HepG2 (cell line): ENCODE measurements around the gene DCDC2. TPM values are rescaled to one million over a fixed set of nuclear protein-coding genes. Genes with fewer than 3 reads are reported as not detected.

Source experiments
- FOSL1 ChIP-seq: sonication (generic); formaldehyde crosslinking; IDR thresholded peaks from 2 replicates; pipeline ENCODE4 v1.9.0; 2021; ENCODE audit warnings: missing genetic modification reagents, borderline replicate concordance
- FOXP1 ChIP-seq, 2 experiments: fragments of 450-650 bp in 1 of 2; IDR thresholded peaks; 2 replicates each; pipeline ENCODE4 v1.6.1; 2017 to 2018; ENCODE audit warnings: antibody characterized with exemption in 1 of 2
- GPN1 ChIP-seq: sonication (generic); formaldehyde crosslinking; IDR thresholded peaks from 2 replicates; pipeline ENCODE4 v1.5.1; 2020; ENCODE audit warnings: missing genetic modification reagents, borderline replicate concordance
- ISL2 ChIP-seq: sonication (generic); formaldehyde crosslinking; IDR thresholded peaks from 2 replicates; pipeline ENCODE4 v1.5.0; 2020; ENCODE audit warnings: missing genetic modification reagents
- KMT2A ChIP-seq: sonication (generic); formaldehyde crosslinking; IDR thresholded peaks from 2 replicates; pipeline ENCODE4 v1.4.0; 2020; ENCODE audit warnings: missing genetic modification reagents
- MEIS2 ChIP-seq: sonication (generic); formaldehyde crosslinking; IDR thresholded peaks from 2 replicates; pipeline ENCODE4 v1.9.0; 2021; ENCODE audit warnings: mild to moderate bottlenecking, missing genetic modification reagents
- NR2F1 ChIP-seq, 2 experiments: fragments of 450-650 bp in 1 of 2; formaldehyde crosslinking in 1 of 2; IDR thresholded peaks; 2 replicates each; pipeline versions ENCODE4 v1.5.0 to v1.6.1; 2016 to 2020; ENCODE audit warnings: mild to moderate bottlenecking in 1 of 2, missing compliant biosample characterization in 1 of 2, missing genetic modification reagents in 1 of 2, moderate library complexity in 1 of 2
- PCBP1 ChIP-seq: fragments of 200-400 bp; formaldehyde crosslinking; IDR thresholded peaks from 2 replicates; pipeline ENCODE4 v1.6.1; 2017; ENCODE audit warnings: mild to moderate bottlenecking, low read depth, low read length, borderline replicate concordance
- RBM22 ChIP-seq: fragments of 200-400 bp; formaldehyde crosslinking; optimal IDR thresholded peaks from 2 replicates; pipeline ENCODE3; 2017; ENCODE audit warnings: mild to moderate bottlenecking, low read length, moderate library complexity
- RORA ChIP-seq: sonication (generic); formaldehyde crosslinking; IDR thresholded peaks from 2 replicates; pipeline ENCODE4 v1.5.0; 2020; ENCODE audit warnings: mild to moderate bottlenecking, missing genetic modification reagents, moderate library complexity
- SUZ12 ChIP-seq: fragments of 150-350 bp; IDR thresholded peaks from 2 replicates; pipeline ENCODE4 v1.6.1; 2014; ENCODE audit warnings: low read depth, low read length
- TEAD3 ChIP-seq: optimal IDR thresholded peaks from 2 replicates; pipeline ENCODE3; 2016; ENCODE audit warnings: borderline replicate concordance
- TMF1 ChIP-seq: sonication (generic); formaldehyde crosslinking; IDR thresholded peaks from 2 replicates; pipeline ENCODE4 v1.8.1; 2022; ENCODE audit warnings: low read depth, missing genetic modification reagents
- ZMAT3 ChIP-seq: sonication (generic); formaldehyde crosslinking; conservative IDR thresholded peaks from 2 replicates; pipeline ENCODE4 v1.7.0; 2021; ENCODE audit warnings: missing genetic modification reagents
- ZNF274 ChIP-seq: sonication (generic); formaldehyde crosslinking; IDR thresholded peaks from 2 replicates; pipeline ENCODE4 v1.5.1; 2020; ENCODE audit warnings: mild to moderate bottlenecking, missing genetic modification reagents
- ZNF614 ChIP-seq: IDR thresholded peaks from 2 replicates; pipeline ENCODE4 v1.6.1; 2018; ENCODE audit warnings: missing biosample characterization, missing genetic modification reagents, inconsistent platforms, borderline replicate concordance
- ZNF780A ChIP-seq: sonication (generic); formaldehyde crosslinking; IDR thresholded peaks from 2 replicates; pipeline ENCODE4 v1.8.0; 2022; ENCODE audit warnings: mild to moderate bottlenecking, missing genetic modification reagents, moderate library complexity
- polyA plus RNA-seq, 8 experiments: library from polyadenylated mRNA; depleted of rRNA in 3 of 8; stranded (reverse) in 7 of 8; unstranded in 1 of 8; fragments of >200 nt; fragmentation: Illumina TruSeq in 4 of 8; extraction: Trizol in 4 of 8; gene quantifications; 2 replicates each; pipeline versions ENCODE4 v1.2.1 to v1.2.3, GENCODE V29; 2011 to 2016; ENCODE audit warnings: low read depth in 4 of 8, missing spikeins in 1 of 8, mixed read lengths in 1 of 8; ENCODE audit not compliant: insufficient read depth in 1 of 8
- total RNA-seq, 5 experiments: library from RNA; depleted of rRNA; stranded (reverse); fragments of >200 nt; fragmentation: Illumina TruSeq; extraction: Trizol; gene quantifications; 2 replicates each; pipeline ENCODE4 v1.2.3, GENCODE V29; 2016; ENCODE audit warnings: low read depth in 1 of 5
- TF ChIP-seq, protein P1 (sequence below): sonication (generic); formaldehyde crosslinking; IDR thresholded peaks from 2 replicates; pipeline ENCODE4 v1.8.0; 2023; ENCODE audit warnings: mild to moderate bottlenecking, missing genetic modification reagents
- TF ChIP-seq, protein P2 (sequence below): sonication (generic); formaldehyde crosslinking; IDR thresholded peaks from 2 replicates; pipeline ENCODE4 v1.8.0; 2022; ENCODE audit warnings: missing genetic modification reagents, mild to moderate bottlenecking, moderate library complexity, borderline replicate concordance
- TF ChIP-seq, protein P3 (sequence below): sonication (generic); formaldehyde crosslinking; IDR thresholded peaks from 2 replicates; pipeline ENCODE4 v1.8.0; 2022; ENCODE audit warnings: missing genetic modification reagents, mild to moderate bottlenecking, borderline replicate concordance
- TF ChIP-seq, protein P4 (sequence below): sonication (generic); formaldehyde crosslinking; conservative IDR thresholded peaks from 2 replicates; pipeline ENCODE4 v1.4.0; 2020; ENCODE audit warnings: missing genetic modification reagents

The DCDC2 gene
- total and polyA plus RNA-seq, 2 of the 13 experiments (the other 11 are each of a cell fraction or from before 2014, with no cell fraction given), result 9.0 to 36.2 TPM

DNA sequence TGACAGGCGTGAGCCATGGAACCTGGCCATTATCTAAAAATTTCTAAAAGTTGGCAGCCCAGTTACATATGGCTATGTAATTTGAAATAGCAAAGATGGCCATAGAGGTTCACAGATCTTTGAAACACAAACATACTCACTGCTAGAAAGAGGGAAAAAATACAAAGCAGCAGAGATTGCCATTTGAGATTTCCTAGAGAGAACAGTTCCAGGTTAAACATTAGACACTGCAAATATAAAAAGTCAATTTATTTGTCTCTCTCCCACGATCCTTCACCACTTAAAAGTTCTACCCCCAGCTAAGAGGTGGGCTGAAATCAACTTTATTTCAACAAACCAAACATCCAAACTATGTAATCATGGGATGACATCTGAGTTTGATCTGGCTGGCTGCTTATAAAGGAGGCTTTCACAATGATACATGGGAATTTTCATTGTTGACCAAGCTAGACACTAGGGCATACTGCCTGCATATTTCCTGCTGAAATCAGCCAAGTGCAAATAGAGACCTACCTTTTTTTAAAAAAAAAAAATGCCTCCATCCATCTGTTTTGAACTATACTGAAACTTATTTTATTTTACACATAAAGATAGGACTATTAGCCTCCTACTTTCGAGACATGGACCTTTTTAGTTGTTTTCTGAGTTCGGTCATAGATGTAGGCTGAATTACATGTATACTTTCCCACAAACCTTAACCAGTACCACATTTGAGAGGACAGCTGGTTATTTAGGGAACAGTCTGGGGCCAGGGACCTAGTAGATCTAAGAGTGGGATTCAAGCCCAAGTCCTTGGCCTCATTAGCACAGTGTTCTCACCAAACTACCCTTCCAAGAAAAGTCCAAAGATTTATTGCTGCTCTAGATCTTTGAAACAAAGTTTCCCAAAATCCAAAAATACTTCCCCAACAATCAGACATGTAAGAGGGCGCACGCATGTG lies 16.6 kb downstream of the DCDC2 start (continued):
- TF ChIP-seq ZNF274 (CRISPR knock-in tag) (no peak), ZNF780A (CRISPR knock-in tag) (no peak), KMT2A (CRISPR knock-in tag) (peak; percentile 56; the same call in 1 of the 2 replicates), PCBP1 (no peak), ZMAT3 (CRISPR knock-in tag) (no peak; the same call in 1 of the 2 replicates), ZNF614 (no peak), SUZ12 (no peak), FOSL1 (CRISPR knock-in tag) (peak; percentile 52), RBM22 (no peak), MEIS2 (peak; percentile 92), ISL2 (peak; percentile 99), GPN1 (CRISPR knock-in tag) (no peak), NR2F1 (CRISPR knock-in tag; IDR thresholded peaks at IDR 0.05) (peak; percentile 31 to 88; a peak in 2 of 4 replicates), RORA (peak; percentile 84; the same call in 1 of the 2 replicates), TEAD3 (CRISPR knock-in tag) (peak; percentile 99), TMF1 (CRISPR knock-in tag) (no peak), FOXP1 (IDR thresholded peaks at IDR 0.05) (0 out of 2 replicates have a peak, but pooled peaks have one; percentile 36), FOXP1 (CRISPR knock-in tag; IDR thresholded peaks at IDR 0.05) (peak; percentile 93)
- TF ChIP-seq, protein P1, sequence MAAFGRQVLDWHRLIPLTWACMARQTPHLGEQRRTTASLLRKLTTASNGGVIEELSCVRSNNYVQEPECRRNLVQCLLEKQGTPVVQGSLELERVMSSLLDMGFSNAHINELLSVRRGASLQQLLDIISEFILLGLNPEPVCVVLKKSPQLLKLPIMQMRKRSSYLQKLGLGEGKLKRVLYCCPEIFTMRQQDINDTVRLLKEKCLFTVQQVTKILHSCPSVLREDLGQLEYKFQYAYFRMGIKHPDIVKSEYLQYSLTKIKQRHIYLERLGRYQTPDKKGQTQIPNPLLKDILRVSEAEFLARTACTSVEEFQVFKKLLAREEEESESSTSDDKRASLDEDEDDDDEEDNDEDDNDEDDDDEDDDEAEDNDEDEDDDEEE (CRISPR knock-in tag), result no peak
- TF ChIP-seq, protein P2, sequence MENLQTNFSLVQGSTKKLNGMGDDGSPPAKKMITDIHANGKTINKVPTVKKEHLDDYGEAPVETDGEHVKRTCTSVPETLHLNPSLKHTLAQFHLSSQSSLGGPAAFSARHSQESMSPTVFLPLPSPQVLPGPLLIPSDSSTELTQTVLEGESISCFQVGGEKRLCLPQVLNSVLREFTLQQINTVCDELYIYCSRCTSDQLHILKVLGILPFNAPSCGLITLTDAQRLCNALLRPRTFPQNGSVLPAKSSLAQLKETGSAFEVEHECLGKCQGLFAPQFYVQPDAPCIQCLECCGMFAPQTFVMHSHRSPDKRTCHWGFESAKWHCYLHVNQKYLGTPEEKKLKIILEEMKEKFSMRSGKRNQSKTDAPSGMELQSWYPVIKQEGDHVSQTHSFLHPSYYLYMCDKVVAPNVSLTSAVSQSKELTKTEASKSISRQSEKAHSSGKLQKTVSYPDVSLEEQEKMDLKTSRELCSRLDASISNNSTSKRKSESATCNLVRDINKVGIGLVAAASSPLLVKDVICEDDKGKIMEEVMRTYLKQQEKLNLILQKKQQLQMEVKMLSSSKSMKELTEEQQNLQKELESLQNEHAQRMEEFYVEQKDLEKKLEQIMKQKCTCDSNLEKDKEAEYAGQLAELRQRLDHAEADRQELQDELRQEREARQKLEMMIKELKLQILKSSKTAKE, result peak; percentile 95
- TF ChIP-seq, protein P3, sequence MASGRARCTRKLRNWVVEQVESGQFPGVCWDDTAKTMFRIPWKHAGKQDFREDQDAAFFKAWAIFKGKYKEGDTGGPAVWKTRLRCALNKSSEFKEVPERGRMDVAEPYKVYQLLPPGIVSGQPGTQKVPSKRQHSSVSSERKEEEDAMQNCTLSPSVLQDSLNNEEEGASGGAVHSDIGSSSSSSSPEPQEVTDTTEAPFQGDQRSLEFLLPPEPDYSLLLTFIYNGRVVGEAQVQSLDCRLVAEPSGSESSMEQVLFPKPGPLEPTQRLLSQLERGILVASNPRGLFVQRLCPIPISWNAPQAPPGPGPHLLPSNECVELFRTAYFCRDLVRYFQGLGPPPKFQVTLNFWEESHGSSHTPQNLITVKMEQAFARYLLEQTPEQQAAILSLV (CRISPR knock-in tag), result no peak
- TF ChIP-seq, protein P4, sequence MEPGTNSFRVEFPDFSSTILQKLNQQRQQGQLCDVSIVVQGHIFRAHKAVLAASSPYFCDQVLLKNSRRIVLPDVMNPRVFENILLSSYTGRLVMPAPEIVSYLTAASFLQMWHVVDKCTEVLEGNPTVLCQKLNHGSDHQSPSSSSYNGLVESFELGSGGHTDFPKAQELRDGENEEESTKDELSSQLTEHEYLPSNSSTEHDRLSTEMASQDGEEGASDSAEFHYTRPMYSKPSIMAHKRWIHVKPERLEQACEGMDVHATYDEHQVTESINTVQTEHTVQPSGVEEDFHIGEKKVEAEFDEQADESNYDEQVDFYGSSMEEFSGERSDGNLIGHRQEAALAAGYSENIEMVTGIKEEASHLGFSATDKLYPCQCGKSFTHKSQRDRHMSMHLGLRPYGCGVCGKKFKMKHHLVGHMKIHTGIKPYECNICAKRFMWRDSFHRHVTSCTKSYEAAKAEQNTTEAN (CRISPR knock-in tag), result peak; percentile 95
